Keratinocyte (primary cell): ENCODE results near the gene SQSTM1. TPM values are rescaled to one million over a fixed set of nuclear protein-coding genes. Genes with fewer than 3 reads are reported as not detected.

ENCODE experiments used
- DNase-seq: peaks from one replicate; pipeline ENCODE4 v3.0.0-alpha.2; 2011; ENCODE audit warnings: low read depth, missing footprints, low spot score
- FAIRE-seq: peaks from 2 replicates; lab custom pipeline; 2011; peaks lifted over from hg19 to GRCh38; lab: Jason Lieb, UNC
- H2AFZ ChIP-seq: 2 replicates; pipeline ENCODE4 v1.6.0; 2012; ENCODE audit warnings: low read length, control low read depth, inconsistent platforms; ENCODE audit not compliant: control insufficient read depth
- H3K27ac ChIP-seq: 2 replicates; pipeline ENCODE4 v1.5.1; 2011; ENCODE audit warnings: low read length; ENCODE audit not compliant: control insufficient read depth, insufficient read depth
- H3K27me3 ChIP-seq: 3 replicates; pipeline ENCODE4 v1.6.0; 2011; ENCODE audit warnings: low read length; ENCODE audit not compliant: control insufficient read depth, insufficient read depth; ENCODE audit errors: extremely low read depth
- H3K36me3 ChIP-seq, 2 experiments: 2 replicates in 1 of 2; 3 replicates in 1 of 2; pipeline ENCODE4 v1.5.1; 2011; ENCODE audit warnings: low read length in 2 of 2, mild to moderate bottlenecking in 1 of 2; ENCODE audit not compliant: control insufficient read depth in 2 of 2, insufficient read depth in 2 of 2; ENCODE audit errors: extremely low read depth in 1 of 2
- H3K4me1 ChIP-seq: 3 replicates; pipeline ENCODE4 v1.5.1; 2011; ENCODE audit warnings: low read length; ENCODE audit not compliant: control insufficient read depth, insufficient read depth; ENCODE audit errors: extremely low read depth
- H3K4me2 ChIP-seq: 3 replicates; pipeline ENCODE4 v1.6.0; 2011; ENCODE audit warnings: low read depth, low read length; ENCODE audit not compliant: control insufficient read depth, insufficient read depth; ENCODE audit errors: extremely low read depth
- H3K4me3 ChIP-seq, 3 experiments: fragments of 200-600 bp in 1 of 3; sonication (generic) in 1 of 3; 2 replicates in 2 of 3; 3 replicates in 1 of 3; pipeline ENCODE4 v1.5.1; 2011 to 2016; ENCODE audit warnings: low read length in 3 of 3, mild to moderate bottlenecking in 3 of 3, control low read depth in 2 of 3, inconsistent platforms in 1 of 3, low read depth in 1 of 3, mixed read lengths in 1 of 3, mixed run types in 1 of 3, moderate library complexity in 1 of 3; ENCODE audit not compliant: control insufficient read depth in 2 of 3, insufficient read depth in 2 of 3; ENCODE audit errors: extremely low read depth in 1 of 3
- H3K79me2 ChIP-seq: 2 replicates; pipeline ENCODE4 v1.6.0; 2012; ENCODE audit warnings: low read length; ENCODE audit not compliant: control insufficient read depth, insufficient read depth
- H3K9ac ChIP-seq: 3 replicates; pipeline ENCODE4 v1.6.0; 2011; ENCODE audit warnings: low read length; ENCODE audit not compliant: control insufficient read depth, insufficient read depth; ENCODE audit errors: extremely low read depth
- H3K9me1 ChIP-seq: 3 replicates; pipeline ENCODE4 v1.6.0; 2011; ENCODE audit warnings: low read length; ENCODE audit not compliant: control insufficient read depth, insufficient read depth; ENCODE audit errors: extremely low read depth
- H3K9me3 ChIP-seq: 2 replicates; pipeline ENCODE4 v1.5.1; 2012; ENCODE audit warnings: low read depth, low read length; ENCODE audit not compliant: control insufficient read depth
- H4K20me1 ChIP-seq: 3 replicates; pipeline ENCODE4 v1.6.0; 2011; ENCODE audit warnings: low read length; ENCODE audit not compliant: control insufficient read depth, insufficient read depth; ENCODE audit errors: extremely low read depth
- CTCF ChIP-seq, 3 experiments: IDR thresholded peaks in 1 of 3; conservative IDR thresholded peaks in 1 of 3; optimal IDR thresholded peaks in 1 of 3; 2 replicates in 2 of 3; 3 replicates in 1 of 3; pipeline versions ENCODE3 to v1.5.1; 2011; ENCODE audit warnings: low read length in 3 of 3, mild to moderate bottlenecking in 3 of 3, moderate library complexity in 2 of 3, control low read depth in 1 of 3, inconsistent platforms in 1 of 3; ENCODE audit not compliant: insufficient read depth in 2 of 3; ENCODE audit errors: extremely low read depth in 1 of 3
- EZH2 ChIP-seq: IDR thresholded peaks from one replicate; pipeline ENCODE4 v1.6.1; 2012; ENCODE audit warnings: inconsistent platforms, mild to moderate bottlenecking, low read length, moderate library complexity
- dilution Hi-C: fragments of 300-500 bp; cut with MboI; formaldehyde crosslinking; loops from one replicate; pipeline ENCODE4 v1.7.0; 2020; ENCODE audit warnings: low sequenced_read_pairs; ENCODE audit not compliant: extremely low pct_ligation_motif_present
- polyA plus RNA-seq, 5 experiments: library from polyadenylated mRNA; depleted of rRNA in 3 of 5; stranded (reverse) in 3 of 5; stranded (forward) in 1 of 5; unstranded in 1 of 5; fragments of >200 nt; gene quantifications; 1 replicate in 1 of 5; 2 replicates in 3 of 5; 3 replicates in 1 of 5; pipeline versions ENCODE4 v1.2.1 to v1.2.3, GENCODE V29; 2011 to 2012; ENCODE audit warnings: missing spikeins in 2 of 5, low read depth in 1 of 5, low replicate concordance in 1 of 5

Gene SQSTM1
- polyA plus RNA-seq, 1 donor (not counting 4 experiments of a cell fraction or from before 2014, with no cell fraction given) = 75.7 TPM

- no peaks in the 10 kb centered on the region for H4K20me1 ChIP-seq
- H3K27me3 ChIP-seq = no peaks in the 10 kb centered on the region
- H3K36me3 ChIP-seq = peaks cover 18 to 46% of the 10 kb centered on the region in 2 experiments
- dilution Hi-C loops = no loop called here
- no peak for TF ChIP-seq EZH2
- TF ChIP-seq CTCF (optimal IDR thresholded peaks at IDR 0.05 in 1 of 3, IDR thresholded peaks at IDR 0.05 in 1 of 3, conservative IDR thresholded peaks at IDR 0.05 in 1 of 3; ENCODE audit: extremely low read depth in 1 of 3, insufficient read depth in 2 of 3, low read length in 3 of 3) = no peak
- H3K9ac ChIP-seq = no peak overlapping the region
- no peak overlapping the region for H3K4me2 ChIP-seq
- no peak for DNase-seq
- no peak overlapping the region for H3K4me3 ChIP-seq
- H3K9me3 ChIP-seq = no peaks in the 10 kb centered on the region
- H3K9me1 ChIP-seq = no peaks in the 10 kb centered on the region
- no peak overlapping the region for H2AFZ ChIP-seq
- H3K79me2 ChIP-seq = no peaks in the 10 kb centered on the region
- no peak for FAIRE-seq
- H3K4me1 ChIP-seq = no peaks in the 10 kb centered on the region
- no peak overlapping the region for H3K27ac ChIP-seq
These were observed 51.5 kb downstream of the SQSTM1 start for GRCh38 chr5:179872055-179872827.

GRCh38 chr5:179872828-179873575 is 52.3 kb downstream of the SQSTM1 start:
- no peak for TF ChIP-seq EZH2
- no peak for TF ChIP-seq CTCF (optimal IDR thresholded peaks at IDR 0.05 in 1 of 3, IDR thresholded peaks at IDR 0.05 in 1 of 3, conservative IDR thresholded peaks at IDR 0.05 in 1 of 3; ENCODE audit: extremely low read depth in 1 of 3, insufficient read depth in 2 of 3, low read length in 3 of 3)
- H3K27ac ChIP-seq = no peak overlapping the region
- DNase-seq (no peak), FAIRE-seq (no peak)
- no peaks in the 10 kb centered on the region for H3K4me1 ChIP-seq
- no peak overlapping the region for H3K4me3 ChIP-seq
- no peak overlapping the region for H3K9ac ChIP-seq
- peaks cover 22 to 48% of the 10 kb centered on the region in 2 experiments for H3K36me3 ChIP-seq
- no peaks in the 10 kb centered on the region for H3K9me3 ChIP-seq
- dilution Hi-C loops = no loop called here
- H3K79me2 ChIP-seq = no peaks in the 10 kb centered on the region
- no peak overlapping the region for H3K4me2 ChIP-seq
- H2AFZ ChIP-seq = no peak overlapping the region
- no peaks in the 10 kb centered on the region for H3K9me1 ChIP-seq
- no peaks in the 10 kb centered on the region for H3K27me3 ChIP-seq
- no peaks in the 10 kb centered on the region for H4K20me1 ChIP-seq
